Measurements from ENCODE around the gene RNF14.

Gene RNF14

GRCh38 chr5:141978389-141978788 is 9.5 kb downstream of the RNF14 start:
- DNase-seq (ENCODE audit: low spot score) = no peak

DNA sequence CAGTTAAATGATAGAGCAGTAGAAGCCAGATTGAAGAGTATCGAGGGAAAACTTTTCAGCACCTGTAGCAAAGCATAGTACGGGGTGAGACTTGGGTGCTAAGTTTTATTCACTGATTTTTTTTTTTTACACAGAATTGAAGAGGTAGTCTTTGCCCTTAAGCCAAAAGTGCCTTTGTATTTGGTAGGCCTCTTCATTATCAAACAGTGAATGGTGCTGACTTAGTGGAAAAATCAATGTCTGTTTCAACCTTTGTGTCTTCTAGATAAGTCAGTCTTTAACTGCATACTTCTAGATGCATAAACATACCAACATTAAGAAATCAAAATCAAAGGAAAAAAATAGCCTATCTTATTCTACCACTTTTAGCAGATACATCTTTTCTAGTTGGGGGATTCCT is 13.7 kb downstream of the RNF14 start:
- DNase-seq (ENCODE audit: low spot score) = no peak

DNA sequence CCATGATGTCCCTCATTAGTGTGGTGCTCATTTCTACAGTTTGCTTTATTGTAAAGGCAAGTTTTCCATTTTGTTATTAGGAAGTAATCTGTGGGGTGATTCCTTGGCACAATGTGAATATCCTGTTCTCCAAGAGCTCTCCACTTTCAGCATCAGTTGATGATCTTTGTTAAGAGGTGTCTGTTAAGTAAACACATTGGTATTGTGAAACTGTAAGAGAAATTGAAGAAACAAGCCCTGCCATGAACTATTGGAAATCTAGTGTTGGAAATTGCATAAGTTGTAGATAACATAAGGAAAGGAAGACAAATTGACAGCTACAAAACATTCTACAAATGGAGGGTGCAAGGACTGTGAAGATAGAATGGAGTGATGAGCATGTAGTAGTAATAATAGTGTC is 17.2 kb downstream of the RNF14 start:
- no peak for DNase-seq (ENCODE audit: low spot score)

- DNase-seq (ENCODE audit: low spot score) = no peak
Measured at GRCh38 chr5:141989720-141990119, 20.8 kb downstream of the RNF14 start.

DNA sequence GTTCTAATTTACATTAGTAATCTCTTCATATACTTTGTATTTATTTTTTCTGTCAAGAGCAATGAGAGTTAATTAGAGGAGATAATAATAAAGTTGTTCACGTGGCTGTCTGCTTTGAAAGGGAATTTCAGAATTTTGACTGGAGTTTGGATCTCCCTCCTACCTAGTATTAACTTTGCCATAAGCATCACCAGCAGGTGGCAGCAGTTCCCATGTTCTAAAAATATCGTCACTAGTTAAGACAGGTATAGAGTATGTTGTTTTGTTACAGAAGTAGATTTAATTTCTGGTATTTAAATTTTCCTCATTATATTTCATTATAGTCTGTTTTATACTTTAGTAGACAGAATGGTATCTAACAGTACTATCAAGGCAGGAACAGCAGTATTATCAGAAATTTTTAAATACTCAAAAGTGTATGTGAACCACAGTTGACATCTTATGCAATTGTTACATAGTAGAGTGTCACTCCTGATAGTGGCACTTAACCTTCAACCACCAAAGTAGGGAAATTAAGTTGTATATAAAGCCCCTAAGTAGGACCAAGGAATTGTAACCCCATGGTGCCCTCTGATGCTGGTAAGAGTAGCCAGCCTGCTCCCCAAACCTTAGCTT is 23.6 kb downstream of the RNF14 start:
- DNase-seq (ENCODE audit: low spot score) = peak; percentile 54

GRCh38 chr5:141994511-141995136 is 25.7 kb downstream of the RNF14 start:
- no peak for DNase-seq (ENCODE audit: low spot score)

DNA sequence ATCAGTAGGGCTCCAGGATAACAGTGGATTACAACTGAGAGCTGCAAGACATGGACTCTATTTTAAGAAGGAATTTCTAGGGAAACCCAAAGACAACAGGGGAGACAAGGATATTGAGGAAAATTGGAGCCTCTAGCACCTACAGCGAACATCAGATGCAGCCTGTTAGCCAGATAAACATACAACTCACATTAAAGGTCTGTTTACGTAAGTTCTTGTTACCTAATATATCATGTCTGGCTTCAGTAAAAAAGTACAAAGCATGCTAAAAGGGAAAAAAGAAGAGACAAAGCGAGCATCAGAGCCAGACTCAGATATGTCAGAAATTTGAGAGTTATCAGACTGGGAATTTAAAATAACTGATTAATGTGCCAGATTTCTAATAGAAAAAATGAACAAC is 26.8 kb downstream of the RNF14 start:
- DNase-seq (ENCODE audit: low spot score) = no peak

GRCh38 chr5:141997358-141997960 is 28.6 kb downstream of the RNF14 start:
- no peak for DNase-seq (ENCODE audit: low spot score)

- DNase-seq (ENCODE audit: low spot score) = no peak
Measured at GRCh38 chr5:142000173-142000572, 31.3 kb downstream of the RNF14 start.

- DNase-seq (ENCODE audit: low spot score) = no peak
Measured at GRCh38 chr5:142000704-142001484, 32.0 kb downstream of the RNF14 start.

DNA sequence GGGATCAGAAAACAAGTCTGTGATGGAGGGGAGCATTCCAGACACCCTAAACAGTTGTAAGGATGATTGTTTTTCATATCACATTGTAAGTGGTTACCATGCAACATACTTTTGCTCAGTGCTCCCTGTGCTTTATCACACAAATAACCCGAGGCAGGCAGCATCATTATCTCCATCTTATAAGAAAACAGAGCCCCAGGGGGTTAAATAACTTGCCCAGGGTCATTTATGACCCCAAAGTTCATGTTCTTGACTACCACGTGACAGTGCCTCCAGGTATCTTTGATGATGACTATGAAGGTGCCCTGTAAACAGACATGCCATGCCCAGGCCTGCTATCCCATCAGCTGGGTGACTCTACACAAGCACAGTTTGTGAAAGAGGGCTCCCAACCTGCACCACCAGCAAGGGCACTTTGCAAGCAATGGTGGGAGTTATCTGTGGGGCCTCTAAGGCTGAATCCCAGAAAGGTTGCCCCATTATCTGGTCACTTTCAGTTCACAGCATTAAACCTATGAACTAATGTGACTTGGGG is 34.4 kb downstream of the RNF14 start:
- no peak for DNase-seq (ENCODE audit: low spot score)

DNA sequence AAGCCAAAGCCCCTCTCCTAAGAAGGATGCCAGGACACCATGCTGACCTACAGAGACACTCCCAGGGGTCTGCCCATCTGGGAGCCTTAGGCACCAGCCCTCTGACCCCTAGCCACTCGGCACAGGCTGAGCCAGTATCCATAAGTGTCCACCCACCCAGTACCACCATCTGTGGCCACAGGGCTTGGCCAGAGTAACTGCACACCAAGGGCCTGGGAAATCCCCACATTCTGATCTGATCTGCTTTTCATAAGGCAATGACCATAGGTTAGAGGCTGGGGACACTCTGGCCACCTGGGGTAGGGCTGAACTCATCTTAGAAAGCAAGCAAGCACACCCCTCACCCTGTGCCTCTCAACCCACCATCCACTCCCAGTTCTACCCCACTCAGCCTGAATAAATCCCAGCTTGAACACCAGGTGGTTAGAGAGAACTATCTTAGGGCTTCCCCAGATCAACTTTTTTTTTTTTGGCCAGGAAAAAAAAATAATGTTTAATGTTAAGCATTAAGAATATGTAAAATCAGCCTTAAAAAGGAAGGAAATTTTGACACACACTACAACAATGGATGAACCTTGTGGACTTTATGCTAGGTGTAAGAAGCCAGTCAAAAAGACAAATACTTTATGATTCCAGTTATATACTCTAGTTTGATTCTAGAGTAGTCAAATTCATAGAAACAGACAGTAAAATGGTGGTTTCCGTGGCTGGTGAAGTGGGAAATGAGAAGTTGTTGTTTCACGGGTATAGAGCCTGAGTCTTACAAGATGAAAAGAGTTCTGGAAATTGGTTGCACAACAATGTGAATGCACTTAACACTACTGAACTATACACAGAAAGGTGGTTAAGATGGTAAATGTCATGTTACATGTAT is 37.7 kb downstream of the RNF14 start:
- DNase-seq (ENCODE audit: low spot score) = no peak

GRCh38 chr5:142007237-142007544 is 38.3 kb downstream of the RNF14 start:
- DNase-seq (ENCODE audit: low spot score) = no peak

DNA sequence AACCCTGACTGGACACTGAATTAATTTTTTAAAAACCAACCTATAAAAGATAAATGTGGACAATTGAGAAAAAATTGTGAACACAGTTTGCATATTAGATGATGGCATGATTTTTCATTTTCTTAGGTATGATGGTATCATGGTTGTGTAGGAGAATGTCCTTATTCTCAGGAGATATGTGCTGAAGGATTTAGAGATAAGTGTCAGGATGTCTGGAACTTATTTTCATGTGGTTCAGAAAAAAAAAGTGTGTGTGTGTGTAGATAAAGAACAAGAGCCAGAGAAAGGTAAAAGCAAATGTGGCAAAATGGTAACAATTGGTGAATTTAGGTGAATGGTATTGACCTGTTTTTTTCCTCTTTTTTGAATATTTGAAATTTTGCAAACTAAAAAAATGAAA is 39.9 kb downstream of the RNF14 start:
- DNase-seq (ENCODE audit: low spot score) = no peak

DNA sequence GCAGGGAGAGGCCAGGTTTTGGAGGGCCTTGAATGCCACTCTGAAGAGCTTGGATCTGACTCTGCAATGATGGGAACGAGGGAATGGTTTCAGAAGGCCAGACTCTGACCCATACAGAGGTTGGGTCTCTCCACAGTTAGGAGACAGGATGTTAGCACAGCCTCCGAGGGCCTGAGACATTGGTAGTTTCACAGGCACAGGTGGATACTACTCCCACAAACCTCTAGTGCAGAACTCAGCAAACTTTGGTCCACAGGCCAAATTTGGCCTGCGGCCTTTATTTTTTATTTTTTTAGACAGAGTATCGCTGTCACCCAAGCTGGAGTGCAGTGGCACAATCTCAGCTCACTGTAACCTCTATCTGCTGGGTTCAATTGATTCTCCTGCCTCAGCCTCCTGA is 41.0 kb downstream of the RNF14 start:
- no peak for DNase-seq (ENCODE audit: low spot score)

DNA sequence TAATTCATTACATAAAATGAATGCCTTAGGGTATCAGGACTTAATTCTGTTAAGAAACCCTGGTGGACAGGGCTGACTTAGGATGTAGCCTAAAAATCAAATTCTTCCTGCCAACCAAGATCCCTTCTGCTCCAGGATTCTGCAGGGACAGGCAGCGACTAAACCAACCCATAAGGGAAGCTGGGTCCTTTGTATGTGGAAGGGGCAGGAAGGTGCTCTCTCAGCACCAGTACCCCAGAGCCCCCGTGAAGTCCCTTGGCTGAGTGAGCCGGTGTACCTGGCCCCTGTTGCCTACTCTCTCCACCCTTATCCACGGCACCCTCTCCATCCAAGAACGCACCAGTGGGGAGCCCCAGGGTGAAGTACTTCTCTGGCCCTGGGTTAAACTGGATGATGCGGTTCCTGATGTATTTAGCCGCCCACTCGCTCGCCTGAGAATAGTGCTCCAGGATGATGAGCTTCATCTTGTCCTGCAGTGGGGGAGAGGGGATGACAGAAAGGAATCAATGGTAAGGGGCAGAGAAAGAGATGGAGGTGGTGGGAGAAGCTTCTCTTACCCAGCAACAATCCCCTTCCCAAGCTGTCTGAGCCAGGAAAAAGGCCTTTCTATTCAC is 42.8 kb downstream of the RNF14 start:
- DNase-seq (ENCODE audit: low spot score) = no peak

GRCh38 chr5:142012186-142012785 is 43.4 kb downstream of the RNF14 start:
- peak; percentile 40 for DNase-seq (ENCODE audit: low spot score)

GRCh38 chr5:142012792-142013388 is 44.0 kb downstream of the RNF14 start, which contains the start of gene GNPDA1:
TSS of gene GNPDA1 (minus strand) at chr5:142013027. CDS start at chr5:142012035, 992 bp downstream.
- DNase-seq (ENCODE audit: low spot score) = peak; percentile 82

GRCh38 chr5:142013734-142014521 is 45.0 kb downstream of the RNF14 start:
- no peak for DNase-seq (ENCODE audit: low spot score)

All from germinal center (tissue), 1 donor.